ENCODE results near the gene TMOD1.

Gene TMOD1

GRCh38 chr9:97551308-97551707 is 49.8 kb downstream of the TMOD1 start:
- no peak for DNase-seq

GRCh38 chr9:97553141-97553540 is 51.7 kb downstream of the TMOD1 start:
- no peak for DNase-seq

GRCh38 chr9:97553841-97554240 is 52.4 kb downstream of the TMOD1 start:
- DNase-seq, result no peak

- DNase-seq, result no peak
Measured at GRCh38 chr9:97554566-97555075, 53.2 kb downstream of the TMOD1 start.

DNA sequence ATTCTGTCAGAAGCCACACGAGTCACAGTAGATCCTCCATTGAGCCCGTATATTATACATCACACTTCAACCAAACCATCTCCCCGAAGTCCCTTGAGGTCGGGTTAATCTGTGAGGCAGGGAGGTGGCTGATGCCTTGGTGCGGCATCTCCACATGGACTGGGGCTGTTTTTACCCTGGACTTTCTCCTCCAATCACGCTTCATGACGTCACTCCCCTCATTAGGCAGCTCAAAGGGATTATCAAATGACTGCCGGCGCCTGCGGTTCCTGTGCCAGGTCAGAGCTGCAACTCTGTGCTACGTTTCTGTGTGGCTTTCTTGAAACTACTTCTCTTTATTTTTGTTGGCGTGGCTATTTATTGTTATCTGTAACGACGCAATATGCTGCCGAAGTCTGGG is 53.7 kb downstream of the TMOD1 start:
- DNase-seq, result no peak

GRCh38 chr9:97556036-97556720 is 54.7 kb downstream of the TMOD1 start:
- no peak for DNase-seq

GRCh38 chr9:97556721-97557605 is 55.5 kb downstream of the TMOD1 start:
- DNase-seq, result no peak

GRCh38 chr9:97557606-97558095 is 56.2 kb downstream of the TMOD1 start:
- no peak for DNase-seq

GRCh38 chr9:97558701-97559101 is 57.2 kb downstream of the TMOD1 start:
- no peak for DNase-seq

- no peak for DNase-seq
Measured at GRCh38 chr9:97559111-97559514, 57.6 kb downstream of the TMOD1 start.

DNA sequence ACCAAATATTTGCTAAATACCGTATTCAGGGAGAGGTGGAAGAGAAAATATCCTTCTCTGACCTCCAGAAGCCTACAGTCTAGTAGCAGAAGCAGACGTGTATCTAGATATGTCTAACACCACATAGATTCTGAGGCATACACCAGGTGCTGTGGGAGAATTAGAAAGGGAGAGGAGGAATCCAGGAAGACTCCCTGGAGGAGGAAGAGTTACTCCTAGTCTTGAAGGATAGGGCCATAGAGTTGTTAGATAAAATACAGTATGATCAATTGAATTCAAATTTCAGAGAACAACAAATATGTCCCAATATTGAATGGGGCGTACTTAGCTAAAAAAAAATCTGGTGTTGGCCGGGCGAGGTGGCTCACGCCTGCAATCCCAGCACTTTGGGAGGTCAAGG is 58.7 kb downstream of the TMOD1 start:
- DNase-seq, result no peak

DNA sequence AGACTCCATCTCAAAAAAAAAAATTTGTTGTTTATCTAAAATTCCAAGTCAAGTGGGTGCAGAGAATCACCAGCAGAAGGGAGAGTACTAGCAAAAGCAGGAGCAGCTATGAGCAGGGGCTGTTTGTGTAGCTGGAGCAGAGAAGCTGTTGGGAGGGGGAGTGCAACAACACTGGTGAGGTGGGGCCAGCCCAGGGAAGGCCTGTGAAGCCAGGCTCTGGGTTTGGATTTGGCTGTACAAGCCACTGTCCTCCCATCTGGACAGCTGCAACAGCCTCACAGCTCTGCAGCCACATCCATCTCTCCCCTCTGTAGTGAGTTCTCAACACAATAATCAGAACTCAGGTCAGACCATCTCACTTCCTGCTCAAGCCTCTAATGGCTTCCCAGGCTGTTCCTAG is 59.4 kb downstream of the TMOD1 start:
- no peak for DNase-seq

GRCh38 chr9:97561501-97561900 is 60.0 kb downstream of the TMOD1 start:
- DNase-seq, result no peak

GRCh38 chr9:97562542-97562941 is 61.1 kb downstream of the TMOD1 start:
- no peak for DNase-seq

DNA sequence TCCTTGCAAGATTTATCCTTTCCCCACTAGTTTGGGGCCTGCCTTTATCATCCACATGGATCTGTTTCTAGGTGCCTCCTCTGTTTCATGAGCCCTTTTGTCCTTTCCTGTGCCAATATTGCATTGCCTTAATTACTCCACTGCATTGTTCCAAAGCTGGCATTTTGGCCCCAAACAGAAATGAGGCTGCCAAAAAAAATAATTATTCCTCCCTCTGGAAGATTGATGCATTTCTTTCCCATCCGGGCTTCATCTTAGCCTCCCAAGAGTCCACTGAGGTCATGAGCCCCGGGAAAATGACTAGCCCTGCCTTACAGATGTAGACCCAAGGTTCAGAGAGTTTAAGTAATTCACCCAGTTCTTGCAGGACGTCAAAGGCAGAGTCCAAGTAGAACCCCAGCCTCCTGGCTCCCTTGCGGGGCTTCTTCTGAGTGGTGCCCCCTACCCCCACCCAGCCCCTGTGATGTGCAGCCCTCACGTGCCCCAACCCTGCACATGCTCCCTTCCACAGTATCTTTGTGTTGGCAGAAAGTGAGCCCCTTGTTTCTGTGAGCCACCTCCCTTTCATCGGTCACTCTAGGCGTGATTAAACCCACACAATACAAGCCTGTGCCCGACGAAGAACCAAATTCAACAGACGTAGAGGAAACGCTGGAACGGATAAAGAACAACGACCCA is 62.1 kb downstream of the TMOD1 start:
- no peak for DNase-seq

DNA sequence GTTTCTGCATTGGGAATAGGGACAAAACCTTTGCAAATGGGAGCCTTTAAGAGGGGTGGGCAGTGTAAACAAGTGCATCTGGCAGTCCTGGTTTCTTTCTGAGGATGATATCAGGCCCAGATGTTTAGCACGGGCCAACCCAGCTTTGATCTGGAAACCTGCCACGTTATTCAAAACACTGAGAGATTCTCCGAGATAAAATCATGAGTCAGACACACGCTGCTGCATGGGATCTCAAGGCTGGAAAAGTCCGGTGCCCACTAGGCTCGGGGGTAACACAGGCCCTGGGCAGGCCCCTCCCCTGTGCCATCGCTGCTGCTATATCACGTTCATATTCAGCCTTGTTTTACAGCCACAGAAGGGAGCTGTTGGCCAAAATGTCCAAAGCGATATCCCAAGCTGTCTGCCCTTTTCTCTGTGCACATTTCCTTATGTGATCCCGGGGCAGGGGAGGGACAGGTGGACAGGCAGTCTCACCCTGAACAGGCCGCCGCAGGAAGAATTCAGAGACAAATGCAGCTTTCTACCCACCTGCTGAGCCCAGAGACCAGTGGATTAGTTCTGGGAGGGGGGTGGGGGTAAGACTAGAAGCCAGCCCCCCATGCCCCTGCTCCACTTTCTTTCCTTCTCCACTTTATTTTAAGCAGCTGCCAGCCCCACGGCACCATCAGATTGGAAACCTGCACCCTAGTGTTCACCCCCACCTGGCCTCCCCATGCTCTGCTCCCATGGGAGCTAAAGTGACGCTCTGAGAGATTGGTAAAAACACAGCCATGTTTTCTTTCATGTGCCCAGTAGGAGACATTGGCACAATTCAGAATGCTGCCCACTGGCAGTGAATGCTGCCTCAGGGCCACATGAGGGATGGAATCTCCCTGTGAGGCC is 63.1 kb downstream of the TMOD1 start:
- DNase-seq, result no peak

GRCh38 chr9:97565262-97565661 is 63.8 kb downstream of the TMOD1 start:
- DNase-seq, result no peak

DNA sequence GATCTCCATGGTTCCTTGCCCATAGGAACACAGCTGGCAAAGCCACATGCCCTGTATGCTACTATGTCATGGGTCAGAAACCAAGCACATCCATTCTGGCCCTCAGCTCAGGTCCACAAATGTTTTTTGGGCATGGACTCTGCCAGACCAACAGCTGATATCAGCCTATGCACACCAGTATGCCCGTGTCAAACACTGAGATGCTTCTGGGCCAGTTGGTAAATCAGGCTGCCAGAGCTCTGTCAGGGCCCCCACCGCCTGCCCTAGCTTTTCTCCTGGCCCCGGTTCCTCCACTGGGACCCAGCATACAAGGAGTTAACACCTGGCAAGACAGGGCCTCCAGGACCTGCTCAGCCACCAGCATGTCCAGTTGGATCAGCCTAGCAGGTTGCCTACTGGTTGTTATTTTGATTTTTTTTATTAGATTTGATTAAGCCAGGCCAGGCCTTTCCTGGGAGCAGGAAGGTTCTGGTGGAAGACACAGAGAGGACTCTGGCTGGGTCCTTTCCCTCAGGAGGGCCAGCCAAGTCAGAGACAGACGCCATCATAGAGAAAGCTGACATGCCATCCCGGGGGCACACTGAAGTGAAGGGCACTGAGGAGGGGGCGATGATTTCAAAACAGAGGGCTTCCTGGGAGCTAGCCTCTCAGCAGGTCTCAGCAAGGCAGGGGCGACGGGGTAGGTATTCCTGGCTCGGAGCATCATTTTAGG is 65.9 kb downstream of the TMOD1 start:
- no peak for DNase-seq

- DNase-seq, result no peak
Measured at GRCh38 chr9:97567894-97568202, 66.4 kb downstream of the TMOD1 start.

DNA sequence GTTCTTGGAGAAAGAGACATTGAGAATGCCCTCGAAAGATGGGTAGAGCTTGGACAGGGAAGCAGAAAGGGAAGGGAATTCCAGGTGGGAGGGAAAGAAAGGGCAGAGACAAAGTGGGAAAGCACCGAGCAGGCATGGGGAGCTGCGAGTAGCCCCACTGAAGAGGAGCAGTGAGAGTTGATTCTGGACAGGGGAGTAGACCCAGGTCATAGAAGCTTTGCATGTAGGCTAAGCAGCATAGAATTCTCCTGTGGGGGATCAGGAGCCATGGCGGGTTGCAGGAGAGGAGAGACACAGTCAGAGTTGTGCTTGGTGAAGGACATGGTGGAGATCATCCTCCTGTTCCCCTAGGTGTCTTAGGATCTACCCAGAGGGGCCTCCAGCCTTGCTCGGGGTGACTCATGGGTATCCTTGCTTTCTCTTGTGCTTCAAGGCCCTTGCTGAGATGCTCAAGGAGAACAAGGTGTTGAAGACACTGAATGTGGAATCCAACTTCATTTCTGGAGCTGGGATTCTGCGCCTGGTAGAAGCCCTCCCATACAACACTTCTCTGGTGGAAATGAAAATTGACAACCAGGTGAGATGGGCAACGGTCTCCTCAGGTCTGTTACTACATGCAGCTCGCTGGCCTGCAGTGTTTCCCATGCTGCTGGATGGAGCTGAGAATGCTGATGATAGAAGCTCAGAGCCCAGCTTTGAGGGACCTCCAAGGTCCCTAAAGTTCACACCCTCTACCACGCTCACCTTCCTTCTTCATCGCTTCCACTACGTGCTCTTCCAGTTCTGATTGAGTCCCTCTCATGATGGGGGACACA is 67.2 kb downstream of the TMOD1 start:
- DNase-seq, result no peak

DNA sequence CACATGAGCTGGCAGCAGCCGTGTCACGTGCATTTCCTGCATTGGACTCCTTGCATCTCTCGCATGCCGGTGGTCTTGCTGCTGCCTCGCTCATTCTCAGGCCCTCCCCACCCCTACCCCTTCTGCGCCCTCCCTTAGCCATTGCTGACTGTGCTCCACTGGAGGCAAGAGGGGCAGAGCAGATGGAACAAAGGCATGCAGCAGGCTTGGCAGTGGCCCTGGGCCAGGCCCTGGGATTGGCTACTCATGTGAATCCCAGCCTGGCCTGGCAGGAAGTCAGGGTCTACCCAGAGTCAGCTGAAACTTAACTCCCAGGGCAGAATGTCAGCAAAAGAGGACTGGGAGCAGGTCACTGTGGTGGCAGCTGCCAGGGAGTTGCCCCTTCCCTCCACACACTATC is 69.4 kb downstream of the TMOD1 start:
- DNase-seq, result no peak

All from T-helper 9 cell (primary cell).